GM12874 (cell line): Measurements from ENCODE around the gene PCBP3.

Experiments
- TF ChIP-seq, protein P1 (sequence below): IDR thresholded peaks from 2 replicates; pipeline ENCODE4 v1.5.1; 2011; ENCODE audit warnings: low read depth, mild to moderate bottlenecking, control low read depth, low read length, moderate library complexity; ENCODE audit not compliant: insufficient read depth

The PCBP3 gene

DNA sequence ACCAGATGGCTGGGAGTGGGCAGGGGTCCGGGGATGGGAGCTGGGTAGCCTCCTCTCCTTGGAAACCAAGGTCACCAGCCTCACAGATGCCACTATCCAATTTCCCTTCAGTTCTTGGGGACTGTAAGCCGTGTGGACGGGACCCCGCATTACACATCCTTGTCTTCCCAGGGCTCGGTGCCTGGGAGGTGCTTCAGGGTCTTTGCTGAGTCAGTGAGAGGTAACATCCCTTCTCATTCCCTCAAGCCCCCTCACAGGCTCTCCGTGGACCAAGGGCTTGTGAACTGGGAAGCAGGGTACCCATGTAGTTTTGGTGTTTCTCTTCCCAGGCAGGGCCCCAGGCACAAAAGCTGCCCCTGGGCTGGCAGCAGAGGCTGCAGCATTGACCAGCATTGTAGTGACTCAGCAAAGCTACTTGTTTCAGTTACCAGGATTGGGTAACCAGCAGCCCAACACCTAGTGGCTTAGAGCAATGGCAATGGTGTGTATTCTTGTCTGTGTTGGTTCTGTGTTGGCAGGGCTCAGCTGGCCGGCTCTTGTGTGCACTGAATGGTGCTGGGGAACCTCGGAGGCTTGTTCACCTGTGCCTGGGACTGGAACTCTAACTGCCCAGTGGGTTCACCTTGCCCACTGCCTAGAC is 24.6 kb upstream of the PCBP3 start:
- TF ChIP-seq, protein P1, sequence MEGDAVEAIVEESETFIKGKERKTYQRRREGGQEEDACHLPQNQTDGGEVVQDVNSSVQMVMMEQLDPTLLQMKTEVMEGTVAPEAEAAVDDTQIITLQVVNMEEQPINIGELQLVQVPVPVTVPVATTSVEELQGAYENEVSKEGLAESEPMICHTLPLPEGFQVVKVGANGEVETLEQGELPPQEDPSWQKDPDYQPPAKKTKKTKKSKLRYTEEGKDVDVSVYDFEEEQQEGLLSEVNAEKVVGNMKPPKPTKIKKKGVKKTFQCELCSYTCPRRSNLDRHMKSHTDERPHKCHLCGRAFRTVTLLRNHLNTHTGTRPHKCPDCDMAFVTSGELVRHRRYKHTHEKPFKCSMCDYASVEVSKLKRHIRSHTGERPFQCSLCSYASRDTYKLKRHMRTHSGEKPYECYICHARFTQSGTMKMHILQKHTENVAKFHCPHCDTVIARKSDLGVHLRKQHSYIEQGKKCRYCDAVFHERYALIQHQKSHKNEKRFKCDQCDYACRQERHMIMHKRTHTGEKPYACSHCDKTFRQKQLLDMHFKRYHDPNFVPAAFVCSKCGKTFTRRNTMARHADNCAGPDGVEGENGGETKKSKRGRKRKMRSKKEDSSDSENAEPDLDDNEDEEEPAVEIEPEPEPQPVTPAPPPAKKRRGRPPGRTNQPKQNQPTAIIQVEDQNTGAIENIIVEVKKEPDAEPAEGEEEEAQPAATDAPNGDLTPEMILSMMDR, result no peak

DNA sequence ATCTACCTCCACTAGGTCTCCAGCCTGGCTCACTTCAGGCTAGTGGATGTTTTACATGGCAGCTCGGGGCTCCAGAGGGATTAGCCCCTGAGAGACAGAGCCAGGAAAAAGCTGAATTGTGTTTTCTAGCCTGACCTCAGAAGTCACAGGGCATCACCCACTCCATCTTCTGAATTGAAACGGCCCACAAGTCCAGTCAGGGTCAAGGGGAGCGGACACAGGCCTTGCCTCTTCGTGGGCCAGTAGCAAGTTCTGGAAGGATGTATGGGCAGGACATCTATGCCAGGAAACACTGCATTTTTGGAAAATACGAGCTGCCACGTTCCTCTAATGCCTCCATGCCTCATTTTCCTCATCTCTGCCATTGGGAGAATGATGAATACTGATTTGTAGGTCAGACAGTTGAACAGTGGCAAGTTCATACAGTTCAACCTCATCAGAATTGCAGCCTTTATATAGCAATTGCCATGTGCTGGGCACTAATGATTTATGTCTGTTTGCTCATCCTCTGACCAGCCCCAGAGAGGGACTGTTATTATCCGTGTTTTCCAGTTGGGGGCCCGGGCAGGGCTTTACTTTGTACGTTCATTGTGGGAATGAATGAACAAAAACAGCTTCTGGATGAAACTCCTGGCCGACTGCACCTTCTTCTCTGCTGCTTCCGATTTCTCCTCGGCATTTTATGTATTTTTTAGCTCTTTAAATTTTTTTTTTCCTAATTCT is 23.2 kb upstream of the PCBP3 start:
- TF ChIP-seq, protein P1, result no peak

GRCh38 chr21:45622416-45623097 is 21.0 kb upstream of the PCBP3 start:
- TF ChIP-seq, protein P1, result no peak

DNA sequence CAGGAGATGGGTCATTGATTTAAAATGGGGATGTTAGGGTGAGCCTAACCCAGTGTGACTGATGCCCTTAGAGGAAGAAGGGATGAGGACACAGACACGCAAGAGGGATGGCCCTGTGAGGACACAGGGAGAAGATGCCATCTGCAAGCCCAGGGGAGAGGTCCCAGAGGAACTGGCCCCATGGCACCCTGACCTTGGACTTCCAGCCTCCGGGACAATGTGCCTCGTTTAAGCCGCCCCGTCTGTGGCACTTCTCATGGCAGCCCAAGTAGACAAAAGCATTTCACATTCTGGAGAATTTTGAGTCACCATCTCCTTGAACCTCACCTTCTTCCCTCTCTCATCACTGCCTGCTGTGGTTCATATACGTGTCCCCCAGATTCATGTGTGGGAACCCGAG is 20.1 kb upstream of the PCBP3 start:
- TF ChIP-seq, protein P1, result no peak

DNA sequence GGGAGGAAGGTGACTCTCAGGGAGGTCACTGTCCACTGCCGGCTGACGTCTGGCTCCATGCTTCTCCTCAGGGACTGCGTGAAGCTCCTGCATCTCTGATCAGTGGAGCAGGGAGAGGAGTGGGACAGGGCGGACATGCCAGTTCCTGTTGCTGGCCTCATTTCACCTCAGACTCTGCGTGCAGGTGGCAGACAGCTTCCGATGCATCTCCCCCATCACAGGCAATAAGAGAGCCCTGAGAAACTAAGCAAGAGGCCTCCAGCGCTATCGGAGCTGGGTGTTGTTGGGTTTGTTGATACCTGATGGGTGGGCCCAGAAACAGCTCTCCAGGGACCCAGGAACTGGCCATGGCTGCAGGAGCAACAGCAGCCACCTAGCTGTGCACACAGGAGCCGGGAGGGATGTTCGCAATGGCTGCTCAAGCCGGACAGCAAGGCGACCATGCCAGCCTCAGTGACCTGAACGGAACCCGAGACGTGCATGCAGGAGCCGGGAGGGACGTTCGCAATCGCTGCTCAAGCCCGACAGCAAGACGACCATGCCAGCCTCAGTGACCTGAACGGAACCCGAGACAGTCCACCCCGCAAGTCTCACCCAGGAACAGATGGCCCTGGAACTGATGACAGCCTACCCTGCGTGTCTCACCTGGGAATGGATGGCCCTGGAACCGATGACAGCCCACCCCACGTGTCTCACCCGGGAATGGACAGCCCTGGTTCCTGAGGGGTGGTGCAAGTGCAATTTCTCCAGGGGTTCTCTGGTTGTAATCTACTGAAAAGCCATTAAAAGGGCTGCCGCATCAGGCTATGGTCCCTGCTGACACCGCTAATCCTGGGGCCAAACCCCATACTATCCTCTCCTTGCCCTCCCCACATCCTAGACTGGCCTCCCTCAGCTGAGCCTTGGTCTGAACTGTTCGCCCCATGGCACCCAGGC is 14.2 kb upstream of the PCBP3 start:
- TF ChIP-seq, protein P1, result no peak

DNA sequence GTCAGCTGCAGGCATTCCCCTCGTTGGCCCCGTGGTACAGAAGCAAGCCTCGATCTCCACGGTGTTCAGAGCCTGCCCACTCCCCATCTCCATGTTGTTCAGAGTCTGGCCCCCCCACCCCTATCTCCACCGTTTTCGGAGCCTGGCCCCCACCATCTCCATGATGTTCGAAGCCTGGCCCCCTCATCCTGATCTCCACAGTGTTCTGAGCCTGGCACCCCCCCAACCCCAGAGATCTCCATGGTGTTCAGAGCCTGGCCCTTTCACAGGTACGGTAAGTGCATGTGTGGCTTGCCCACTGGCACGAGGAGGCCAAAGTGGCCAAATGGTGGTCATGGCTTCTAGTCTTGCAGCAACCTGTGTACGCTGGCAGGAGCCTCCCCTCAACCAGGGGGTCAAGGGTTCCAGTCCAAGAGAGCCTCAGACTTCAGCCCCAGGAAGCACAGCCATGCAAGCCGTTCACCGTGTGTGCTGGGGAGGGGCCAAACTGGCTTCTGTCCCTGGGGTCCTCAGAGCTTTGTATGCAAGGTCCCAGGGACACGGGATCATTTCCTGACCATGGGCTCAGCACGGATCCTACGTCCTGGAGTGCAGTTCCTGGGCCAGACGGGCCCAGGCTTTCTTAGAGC is 13.3 kb upstream of the PCBP3 start:
- TF ChIP-seq, protein P1, result no peak
